HG03521 (cell line): ENCODE data around the gene UBTD1.
"Not testable (repeated sequence)": the region's sequence is repeated elsewhere in the genome, so short reads cannot be mapped to it uniquely, and the experiment has no call there.

ENCODE experiments used
- ATAC-seq: cut with Tn5 transposase; IDR thresholded peaks from one replicate; pipeline ENCODE4 v1.9.1; 2021; ENCODE audit warnings: mild to moderate bottlenecking, moderate library complexity; ENCODE audit not compliant: unreplicated experiment

UBTD1 gene

GRCh38 chr10:97560731-97561381 is 62.1 kb downstream of the UBTD1 start:
- not testable (repeated sequence) for ATAC-seq

DNA sequence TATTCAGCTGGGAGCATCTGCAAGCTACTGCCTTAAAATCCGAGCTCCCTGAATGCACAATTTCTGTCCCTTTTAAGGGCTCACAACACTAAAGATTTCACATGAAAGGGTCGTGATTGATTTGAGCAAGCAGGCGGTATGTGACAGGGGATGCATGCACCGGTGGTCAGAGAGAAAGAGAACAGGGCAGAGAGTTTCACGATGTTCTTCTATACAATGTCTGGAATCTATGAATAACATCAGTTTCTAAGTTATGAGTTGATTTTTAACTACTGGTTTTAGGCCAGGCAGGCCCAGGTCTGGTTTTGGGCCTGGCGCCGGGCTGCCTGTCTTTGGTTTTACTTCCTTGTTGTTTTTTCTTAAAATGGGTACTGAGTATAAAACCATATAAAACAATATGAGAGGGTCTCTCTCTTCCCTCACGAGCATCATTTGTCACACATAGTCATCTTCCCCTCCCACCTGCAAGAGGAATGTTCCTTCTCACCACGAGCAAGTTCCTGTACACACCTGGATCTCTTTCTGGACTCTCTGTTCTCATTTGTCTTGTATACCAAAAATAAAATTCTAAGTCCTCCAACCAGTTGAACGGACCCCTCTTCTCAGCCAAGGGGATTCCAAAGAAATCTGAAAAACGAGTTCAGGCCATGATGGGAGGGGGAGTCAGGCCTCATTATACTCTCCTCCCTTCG is 62.8 kb downstream of the UBTD1 start:
- not testable (repeated sequence) for ATAC-seq

DNA sequence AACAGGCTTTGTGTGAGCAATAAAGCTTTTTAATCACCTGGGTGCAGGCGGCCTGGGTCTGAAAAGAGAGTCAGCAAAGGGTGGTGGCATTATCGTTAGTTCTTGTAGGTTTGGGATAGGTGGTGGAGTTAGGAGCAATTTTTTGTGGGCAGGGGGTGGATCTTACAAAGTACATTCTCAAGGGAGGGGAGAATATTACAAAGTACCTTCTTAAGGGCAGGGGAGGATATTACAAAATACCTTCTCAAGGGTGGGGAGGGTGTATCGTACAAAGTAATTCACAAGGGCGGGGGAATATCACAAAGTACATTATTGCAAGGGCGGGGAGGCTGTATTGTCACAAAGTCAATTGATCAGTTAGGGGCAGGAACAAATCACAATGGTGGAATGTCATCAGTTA is 63.6 kb downstream of the UBTD1 start:
- ATAC-seq, result not testable (repeated sequence)

GRCh38 chr10:97563337-97563736 is 64.6 kb downstream of the UBTD1 start:
- no peak for ATAC-seq

DNA sequence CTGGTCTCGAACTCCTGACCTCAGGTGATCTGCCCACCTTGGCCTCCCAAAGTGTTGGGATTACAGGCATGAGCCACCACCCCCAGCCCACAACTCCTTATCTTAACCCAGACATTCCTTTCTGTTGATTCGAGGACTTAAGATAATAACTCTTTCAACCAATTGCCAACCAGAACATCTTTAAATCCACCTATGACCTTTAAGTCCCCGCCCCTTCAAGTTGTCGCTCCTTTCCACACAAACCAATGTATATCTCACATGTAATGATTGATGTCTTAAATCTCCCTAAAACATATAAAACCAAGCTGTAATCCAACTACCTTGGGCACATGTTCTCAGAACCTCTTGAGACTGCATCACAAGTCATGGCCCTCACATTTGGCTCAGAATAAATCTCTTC is 66.1 kb downstream of the UBTD1 start:
- no peak for ATAC-seq

DNA sequence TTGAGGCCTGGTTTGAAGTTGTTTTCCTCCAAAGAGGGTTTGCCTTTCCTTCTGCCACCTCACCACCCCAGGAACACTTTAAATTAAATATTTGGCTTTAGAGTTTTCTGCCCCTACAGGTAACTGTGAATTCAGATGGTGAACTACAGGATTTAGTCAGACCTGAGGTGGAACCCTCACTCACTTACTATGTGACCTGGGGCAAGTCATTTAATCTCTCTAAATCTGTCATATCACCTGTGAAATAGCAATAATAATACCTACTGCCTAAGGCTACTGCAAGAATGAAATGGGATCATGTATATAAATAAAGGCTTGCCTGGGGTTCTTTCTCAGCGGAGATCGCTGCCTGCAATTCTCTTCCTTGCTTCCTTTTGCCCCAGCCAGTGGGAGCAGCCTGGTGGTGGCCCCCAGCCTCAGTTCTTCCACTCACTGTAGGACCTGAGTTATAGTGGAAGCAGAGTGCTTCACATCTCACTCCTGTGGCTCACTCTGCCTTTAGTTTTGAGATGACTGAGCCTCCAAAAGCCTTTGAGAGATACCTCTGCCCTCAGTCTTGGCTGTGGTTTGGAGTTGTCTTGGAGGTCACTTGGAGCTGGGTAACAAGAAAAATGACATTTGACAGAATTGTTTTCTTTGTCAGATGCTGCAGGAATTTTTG is 67.7 kb downstream of the UBTD1 start:
- no peak for ATAC-seq

DNA sequence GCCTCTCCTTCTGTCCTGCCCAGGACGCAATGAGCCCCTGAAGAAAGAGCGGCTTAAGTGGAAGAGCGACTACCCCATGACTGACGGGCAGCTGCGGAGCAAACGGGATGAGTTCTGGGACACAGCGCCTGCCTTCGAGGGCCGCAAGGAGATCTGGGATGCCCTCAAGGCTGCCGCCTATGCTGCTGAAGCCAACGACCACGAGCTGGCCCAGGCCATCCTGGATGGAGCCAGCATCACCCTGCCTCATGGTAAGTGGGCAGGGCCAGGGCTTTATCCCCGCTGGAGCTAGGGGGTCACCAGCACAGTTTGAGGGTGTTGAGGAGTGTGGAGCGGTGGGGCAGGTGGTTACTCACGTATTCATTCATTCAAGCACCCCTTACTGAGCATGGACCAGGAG is 69.2 kb downstream of the UBTD1 start:
- ATAC-seq, result no peak

DNA sequence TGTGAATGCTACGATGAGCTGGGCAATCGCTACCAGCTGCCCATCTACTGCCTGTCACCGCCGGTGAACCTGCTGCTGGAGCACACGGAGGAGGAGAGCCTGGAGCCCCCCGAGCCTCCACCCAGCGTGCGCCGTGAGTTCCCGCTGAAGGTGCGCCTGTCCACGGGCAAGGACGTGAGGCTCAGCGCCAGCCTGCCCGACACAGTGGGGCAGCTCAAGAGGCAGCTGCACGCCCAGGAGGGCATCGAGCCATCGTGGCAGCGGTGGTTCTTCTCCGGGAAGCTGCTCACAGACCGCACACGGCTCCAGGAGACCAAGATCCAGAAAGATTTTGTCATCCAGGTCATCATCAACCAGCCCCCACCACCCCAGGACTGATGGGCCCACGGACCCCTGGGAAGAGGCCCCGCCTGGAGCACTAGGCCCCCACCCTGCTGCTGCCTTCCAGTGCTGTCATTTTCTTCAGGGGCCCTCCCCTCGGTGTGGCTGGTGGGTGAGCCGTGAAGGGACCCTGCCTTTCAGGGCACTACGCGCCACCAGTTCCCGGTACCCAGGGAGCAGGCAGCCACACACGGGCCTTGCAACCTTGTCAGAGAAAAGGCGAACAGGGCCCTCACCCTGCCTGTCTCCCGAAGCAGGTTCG is 71.5 kb downstream of the UBTD1 start:
- no peak for ATAC-seq

GRCh38 chr10:97570789-97571471 is 72.2 kb downstream of the UBTD1 start:
- ATAC-seq, result no peak

- no peak for ATAC-seq
These were observed 72.9 kb downstream of the UBTD1 start for GRCh38 chr10:97571622-97572021.

DNA sequence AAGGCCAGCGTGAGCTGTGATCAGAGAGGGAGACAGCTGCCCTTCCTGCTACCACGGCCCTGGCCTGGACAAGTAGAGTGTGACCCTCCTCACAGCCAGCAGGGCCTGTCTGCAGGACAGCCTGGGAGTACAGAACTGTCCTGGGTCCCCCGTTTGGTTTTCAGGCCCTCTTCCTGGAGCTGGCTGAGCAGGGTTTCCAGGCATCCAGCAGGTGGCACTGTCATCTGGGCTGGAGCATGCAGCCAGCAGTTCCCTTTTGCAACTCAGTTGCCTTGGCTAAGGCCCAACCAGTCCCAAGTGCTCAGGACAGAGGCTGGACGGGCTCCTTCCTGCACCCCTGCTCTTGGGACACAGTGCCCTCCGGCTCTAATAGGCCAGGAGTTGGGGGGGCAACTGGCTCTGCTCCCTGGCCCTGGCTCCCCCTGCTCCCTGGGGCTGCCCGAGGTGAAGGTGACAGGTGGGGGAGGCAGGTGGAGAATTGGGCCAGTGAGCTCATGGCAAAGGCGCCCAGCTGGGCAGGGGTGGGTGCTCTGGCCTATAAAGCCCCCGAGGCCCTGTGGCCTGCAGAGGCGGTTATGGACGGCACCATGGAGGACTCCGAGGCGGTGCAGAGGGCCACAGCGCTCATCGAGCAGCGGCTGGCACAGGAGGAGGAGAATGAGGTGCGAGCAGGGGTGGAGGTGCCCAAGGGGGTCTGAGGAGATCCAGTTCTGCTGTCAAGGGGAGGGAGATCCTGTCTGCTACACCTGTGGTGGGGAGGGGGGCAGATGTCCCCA is 73.7 kb downstream of the UBTD1 start, which contains the start of gene ANKRD2:
TSS of gene ANKRD2 (plus strand) at position 566 of the 776 bp plus-strand sequence. CDS start at position 576, 10 bp downstream.
- ATAC-seq, result no peak

DNA sequence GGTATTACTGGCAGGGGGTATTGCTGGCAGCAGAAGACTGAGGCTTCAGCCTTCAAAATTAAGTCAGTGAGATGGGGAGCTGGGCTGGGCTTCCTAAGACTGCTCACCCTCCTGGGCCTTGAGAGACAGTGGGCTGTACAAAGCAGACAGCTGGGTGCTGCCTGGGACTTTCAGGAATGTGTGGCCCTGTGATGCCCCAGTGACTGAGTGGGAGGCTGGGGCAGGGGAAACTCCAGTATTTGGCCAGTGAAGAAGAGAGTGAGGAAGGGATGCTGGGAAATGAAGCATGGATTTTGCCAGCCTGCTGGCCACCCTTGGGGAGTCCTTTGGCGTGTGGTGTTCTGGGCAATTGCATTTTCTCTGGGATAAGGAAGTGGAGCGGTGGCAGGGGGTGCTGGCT is 74.3 kb downstream of the UBTD1 start:
- ATAC-seq, result no peak

DNA sequence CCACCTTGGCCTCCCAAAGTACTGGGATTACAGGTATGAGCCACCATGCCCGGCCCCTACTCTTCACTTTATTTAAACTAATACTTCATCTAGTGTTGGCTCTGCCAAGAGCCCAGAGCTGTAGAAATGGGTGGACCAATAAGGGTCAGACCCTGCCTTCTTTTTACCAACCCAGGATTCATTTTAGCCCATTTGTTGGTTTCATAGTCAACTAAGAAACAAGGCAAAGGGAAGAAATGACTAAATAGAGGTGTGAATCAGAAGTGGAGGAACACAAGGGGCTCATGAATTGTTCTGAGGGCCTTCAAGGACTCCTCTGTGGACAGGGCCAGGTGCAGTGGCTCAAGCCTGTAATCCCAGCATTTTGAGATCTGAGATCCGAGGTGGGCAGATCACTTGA is 74.9 kb downstream of the UBTD1 start:
- ATAC-seq, result no peak

- no peak for ATAC-seq
These were observed 75.8 kb downstream of the UBTD1 start for GRCh38 chr10:97574374-97575126.

- ATAC-seq, result no peak
These were observed 76.5 kb downstream of the UBTD1 start for GRCh38 chr10:97575127-97575668.

- ATAC-seq, result not testable (repeated sequence)
These were observed 77.8 kb downstream of the UBTD1 start for GRCh38 chr10:97576487-97576886.

DNA sequence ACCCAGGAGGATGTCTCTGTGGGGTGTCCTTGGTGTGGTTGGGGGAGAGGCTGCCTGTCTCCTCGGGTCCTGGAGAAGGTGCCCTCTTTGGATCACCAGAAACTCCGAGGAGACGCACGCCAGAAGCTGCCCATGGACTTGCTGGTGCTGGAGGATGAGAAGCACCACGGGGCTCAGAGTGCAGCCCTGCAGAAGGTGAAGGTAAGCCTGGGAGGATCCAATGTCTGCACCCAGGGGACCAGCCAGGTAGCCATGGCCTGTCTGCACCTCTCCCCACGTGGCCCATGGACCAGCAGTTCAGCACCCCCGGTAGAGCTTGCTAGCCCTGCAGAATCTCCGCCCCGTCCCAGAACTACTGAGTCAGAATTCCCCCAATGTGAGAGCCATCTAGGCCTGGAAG is 79.0 kb downstream of the UBTD1 start:
- ATAC-seq, result no peak

DNA sequence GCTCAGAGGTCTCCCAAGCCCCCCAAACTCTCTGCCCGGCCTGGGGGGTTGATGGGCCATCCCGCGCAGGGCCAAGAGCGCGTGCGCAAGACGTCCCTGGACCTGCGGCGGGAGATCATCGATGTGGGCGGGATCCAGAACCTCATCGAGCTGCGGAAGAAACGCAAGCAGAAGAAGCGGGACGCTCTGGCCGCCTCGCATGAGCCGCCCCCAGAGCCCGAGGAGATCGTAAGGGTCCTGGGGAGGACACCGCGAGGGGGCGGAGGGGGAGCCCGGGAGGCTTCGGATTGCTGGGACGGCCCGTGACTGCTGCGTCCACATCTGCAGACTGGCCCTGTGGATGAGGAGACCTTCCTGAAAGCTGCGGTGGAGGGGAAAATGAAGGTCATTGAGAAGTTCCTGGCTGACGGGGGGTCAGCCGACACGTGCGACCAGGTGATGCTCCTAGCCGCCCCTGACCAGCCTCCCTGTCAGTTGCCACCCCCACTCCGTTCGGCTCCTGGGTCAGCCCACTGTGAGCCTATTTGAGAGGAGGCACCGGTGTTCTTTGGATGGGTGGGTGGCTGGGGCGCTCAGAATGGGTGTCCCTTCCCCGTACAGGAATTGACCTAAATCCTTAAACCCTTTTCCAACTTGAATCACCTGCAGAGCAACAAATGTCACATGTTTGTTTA is 79.6 kb downstream of the UBTD1 start:
- no peak for ATAC-seq
